Smooth muscle cell (in vitro differentiated cells): ENCODE data around the gene PDIA2. TPM values are rescaled to one million over a fixed set of nuclear protein-coding genes. Genes with fewer than 3 reads are reported as not detected.

ENCODE experiments used
- DNase-seq: peaks from one replicate; lab custom pipeline; 2025; ENCODE audit not compliant: unreplicated experiment; lab: John Stamatoyannopoulos, UW
- H2AFZ ChIP-seq: fragments of 200-600 bp; sonication (generic); 2 replicates; pipeline ENCODE4 v1.6.0; 2016; ENCODE audit warnings: antibody characterized with exemption, low read depth, mild to moderate bottlenecking
- H3F3A ChIP-seq: fragments of 200-600 bp; sonication (generic); 2 replicates; pipeline ENCODE4 v1.6.0; 2017; ENCODE audit warnings: antibody characterized with exemption, low read depth
- H3K27ac ChIP-seq: fragments of 200-600 bp; sonication (generic); 2 replicates; pipeline ENCODE4 v1.5.1; 2016; ENCODE audit warnings: low read depth, mild to moderate bottlenecking
- H3K27me3 ChIP-seq: fragments of 200-600 bp; sonication (generic); 2 replicates; pipeline ENCODE4 v1.6.1; 2016; ENCODE audit warnings: low read depth, mild to moderate bottlenecking
- H3K36me3 ChIP-seq: fragments of 200-600 bp; sonication (generic); 2 replicates; pipeline ENCODE4 v1.5.1; 2016; ENCODE audit warnings: low read depth
- H3K4me1 ChIP-seq: fragments of 200-600 bp; sonication (generic); 2 replicates; pipeline ENCODE4 v1.5.1; 2016; ENCODE audit warnings: low read depth
- H3K4me2 ChIP-seq: fragments of 200-600 bp; sonication (generic); 2 replicates; pipeline ENCODE4 v1.6.0; 2016; ENCODE audit warnings: mild to moderate bottlenecking
- H3K4me3 ChIP-seq: fragments of 200-600 bp; sonication (generic); 2 replicates; pipeline ENCODE4 v1.5.1; 2016; ENCODE audit warnings: mild to moderate bottlenecking
- H3K79me2 ChIP-seq: fragments of 200-600 bp; sonication (generic); 2 replicates; pipeline ENCODE4 v1.6.0; 2016; ENCODE audit warnings: low read depth, mild to moderate bottlenecking
- H3K9ac ChIP-seq: fragments of 200-600 bp; sonication (generic); 2 replicates; pipeline ENCODE4 v1.6.0; 2016; ENCODE audit warnings: low read depth
- H3K9me3 ChIP-seq: fragments of 200-600 bp; sonication (generic); replicated peaks from 2 replicates; pipeline ENCODE4 v1.5.1; 2016; ENCODE audit warnings: low read depth
- H4K20me1 ChIP-seq: fragments of 200-600 bp; sonication (generic); 2 replicates; pipeline ENCODE4 v1.6.0; 2016; ENCODE audit warnings: low read depth
- CTCF ChIP-seq: fragments of 200-600 bp; sonication (generic); IDR thresholded peaks from 2 replicates; pipeline ENCODE4 v1.5.1; 2017; ENCODE audit warnings: borderline replicate concordance, mild to moderate bottlenecking, antibody characterized with exemption; ENCODE audit not compliant: insufficient read depth, poor library complexity, severe bottlenecking
- WGBS: methylation state at CpG from one replicate; pipeline ENCODE4 v1.1.7; 2016; ENCODE audit warnings: low lambda C conversion rate; 5-methylcytosine and 5-hydroxymethylcytosine counted together
- polyA plus RNA-seq: library from polyadenylated mRNA; unstranded; fragments of >200 nt; fragmentation: Nextera tagmentation; extraction: Ambion mirVana; gene quantifications from 2 replicates; pipeline ENCODE4 v1.2.1, GENCODE V29; 2016
- total RNA-seq: library from RNA; depleted of rRNA; stranded (reverse); fragments of >200 nt; gene quantifications from 2 replicates; pipeline ENCODE4 v1.2.3, GENCODE V29; 2014

PDIA2 gene
- total and polyA plus RNA-seq, 2 experiments from 2014 or later = 0.18 to 0.86 TPM

- H2AFZ ChIP-seq = no peak overlapping the region
Observed at GRCh38 chr16:247027-247426, 35.9 kb upstream of the PDIA2 start.

DNA sequence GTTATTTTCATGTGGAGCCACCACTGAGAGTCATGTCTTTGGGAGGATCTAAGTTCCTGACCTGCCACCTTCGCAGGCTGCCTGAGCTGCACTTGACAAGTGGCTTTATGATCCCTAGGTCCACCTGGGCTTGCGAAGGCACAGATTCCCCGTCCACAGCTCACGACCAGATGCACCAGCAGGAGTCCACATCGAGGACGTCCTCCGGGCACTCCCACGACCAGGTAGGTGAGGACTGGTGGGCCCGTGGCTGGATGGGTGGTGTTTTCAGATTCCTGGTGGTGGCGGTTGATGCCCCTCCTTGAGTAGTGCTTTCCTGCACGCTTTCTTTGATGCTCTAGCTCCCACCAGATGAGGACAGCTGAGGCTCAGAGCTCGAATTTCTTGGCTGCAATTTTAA lies 33.5 kb upstream of the PDIA2 start:
- no peak overlapping the region for H3K4me2 ChIP-seq
- H3K9ac ChIP-seq = no peak overlapping the region
- H3K27ac ChIP-seq = no peak overlapping the region
- no peaks in the 10 kb centered on the region for H3K27me3 ChIP-seq
- WGBS = 92% methylated on average over 12 of the region's 12 CpGs
- H4K20me1 ChIP-seq = peaks cover 20% of the 10 kb centered on the region
- H3K79me2 ChIP-seq = peaks cover 6% of the 10 kb centered on the region
- no peak overlapping the region for H2AFZ ChIP-seq
- TF ChIP-seq CTCF = no peak
- no peaks in the 10 kb centered on the region for H3K4me1 ChIP-seq
- no peak for DNase-seq
- H3K4me3 ChIP-seq = no peak overlapping the region
- H3K9me3 ChIP-seq = no peaks in the 10 kb centered on the region
- H3K36me3 ChIP-seq = no peaks in the 10 kb centered on the region
- no peaks in the 10 kb centered on the region for H3F3A ChIP-seq

More at GRCh38 chr16:247027-247426, 35.9 kb upstream of the PDIA2 start:
- peaks cover 38% of the 10 kb centered on the region for H4K20me1 ChIP-seq
- H3F3A ChIP-seq = no peaks in the 10 kb centered on the region
- DNase-seq = no peak
- H3K36me3 ChIP-seq = no peaks in the 10 kb centered on the region
- H3K4me1 ChIP-seq = no peaks in the 10 kb centered on the region
- H3K9me3 ChIP-seq = no peaks in the 10 kb centered on the region
- H3K4me2 ChIP-seq = no peak overlapping the region
- H3K27me3 ChIP-seq = no peaks in the 10 kb centered on the region
- WGBS = 97% methylated on average over 12 of the region's 12 CpGs
- no peak overlapping the region for H3K4me3 ChIP-seq
- H3K27ac ChIP-seq = no peak overlapping the region
- no peak for TF ChIP-seq CTCF
- H3K79me2 ChIP-seq = peaks cover 9% of the 10 kb centered on the region
- no peak overlapping the region for H3K9ac ChIP-seq

DNA sequence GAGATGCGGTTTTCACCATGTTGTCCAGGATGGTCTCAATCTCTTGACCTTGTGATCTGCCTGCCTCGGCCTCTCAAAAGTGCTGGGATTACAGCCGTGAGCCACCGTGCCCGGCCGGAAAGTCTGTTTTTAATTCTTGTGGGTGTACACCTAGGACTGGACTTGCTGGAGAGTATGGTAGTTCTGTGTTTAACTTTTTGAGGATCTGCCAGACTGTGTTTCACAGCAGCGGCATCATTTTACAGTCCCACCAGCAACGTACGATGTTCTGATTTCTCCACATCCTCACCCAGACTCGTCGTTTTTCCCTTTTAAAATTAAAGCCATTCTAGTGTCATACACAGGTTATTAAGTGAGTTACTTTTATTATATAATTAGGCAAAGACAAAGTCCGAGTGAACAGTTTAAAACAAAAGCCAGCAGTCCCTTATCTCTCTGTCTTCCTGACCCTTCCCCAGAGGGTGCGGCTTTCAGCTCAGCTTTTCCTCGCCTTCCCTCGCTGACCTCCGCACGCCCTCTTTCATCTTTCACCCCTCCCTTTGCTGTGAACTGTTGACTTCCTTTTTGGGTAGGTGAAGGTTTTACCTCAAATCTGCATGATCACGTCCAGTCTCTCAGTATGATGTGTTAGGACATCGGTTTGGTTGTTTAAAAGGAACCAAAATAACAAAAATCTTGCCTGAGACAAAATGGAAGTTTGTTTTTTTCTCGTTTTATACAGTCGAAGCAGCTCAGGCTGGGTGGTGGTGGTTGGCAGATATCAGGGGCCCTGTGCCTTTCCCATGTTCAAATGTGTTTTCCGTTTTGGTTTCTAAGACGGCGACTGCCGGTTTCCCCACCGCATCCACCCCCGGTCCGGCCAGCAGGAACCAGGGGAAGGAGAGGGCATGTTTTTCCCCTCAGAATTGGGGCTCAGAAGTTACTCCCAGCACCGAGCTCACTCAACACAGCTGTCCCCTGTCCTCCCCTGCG lies 30.3 kb upstream of the PDIA2 start:
- WGBS = 92% methylated on average over 30 of the region's 30 CpGs
- Histone ChIP-seq H3K9me3 (no peaks in the 10 kb centered on the region), H4K20me1 (peaks cover 9% of the 10 kb centered on the region), H3K79me2 (no peaks in the 10 kb centered on the region), H3F3A (no peaks in the 10 kb centered on the region), H3K4me1 (no peaks in the 10 kb centered on the region), H2AFZ (no peak overlapping the region), H3K27me3 (no peaks in the 10 kb centered on the region), H3K27ac (no peak overlapping the region), H3K36me3 (no peaks in the 10 kb centered on the region), H3K4me3 (no peak overlapping the region), H3K9ac (no peak overlapping the region), H3K4me2 (no peak overlapping the region)
- TF ChIP-seq CTCF = no peak
- DNase-seq = no peak
